ENCODE data around the gene TOGARAM1. TPM values are rescaled to one million over a fixed set of nuclear protein-coding genes. Genes with fewer than 3 reads are reported as not detected.

TOGARAM1 gene
- total RNA-seq, 1 experiment from 2014 or later, result 6.4 TPM

DNA sequence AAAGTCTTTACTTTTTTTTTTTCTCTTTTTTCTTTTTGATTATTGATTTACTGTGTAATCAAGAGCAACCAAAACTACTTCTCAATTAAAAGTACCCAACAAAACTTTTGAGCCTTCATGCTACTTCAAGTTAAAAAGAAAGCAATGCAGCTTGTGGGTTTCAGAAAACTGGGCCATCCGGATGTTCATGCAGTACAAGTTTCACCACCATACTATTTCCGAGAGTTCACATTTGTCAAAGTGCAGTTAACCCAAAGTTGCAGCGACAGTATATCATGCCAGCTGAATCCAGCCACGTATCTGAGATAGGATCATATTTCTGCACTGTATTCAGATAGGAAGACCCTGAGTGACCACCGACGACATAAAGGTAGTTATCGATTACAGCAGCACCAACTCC, 33.2 kb upstream of the TOGARAM1 start:
- CTCF ChIA-PET, result no interaction called here
- H3K27me3 Mint-ChIP-seq (ENCODE audit: low read depth), result no peaks in the 10 kb centered on the region
- no peak overlapping the region for H3K4me3 Mint-ChIP-seq

More for the DNA sequence above, 33.2 kb upstream of the TOGARAM1 start:
- POLR2A ChIA-PET, result no interaction called here
- DNase-seq (ENCODE audit: low spot score), result no peak
- Mint-ChIP-seq H3K36me3 (no peaks in the 10 kb centered on the region), H3K9me3 (no peaks in the 10 kb centered on the region), H3K27ac (no peak overlapping the region), H3K4me1 (no peaks in the 10 kb centered on the region)
- ATAC-seq, result no peak
- TF ChIP-seq JUN (CRISPR knock-in tag; IDR thresholded peaks at IDR 0.05), result no peak
- TF ChIP-seq, protein P1, sequence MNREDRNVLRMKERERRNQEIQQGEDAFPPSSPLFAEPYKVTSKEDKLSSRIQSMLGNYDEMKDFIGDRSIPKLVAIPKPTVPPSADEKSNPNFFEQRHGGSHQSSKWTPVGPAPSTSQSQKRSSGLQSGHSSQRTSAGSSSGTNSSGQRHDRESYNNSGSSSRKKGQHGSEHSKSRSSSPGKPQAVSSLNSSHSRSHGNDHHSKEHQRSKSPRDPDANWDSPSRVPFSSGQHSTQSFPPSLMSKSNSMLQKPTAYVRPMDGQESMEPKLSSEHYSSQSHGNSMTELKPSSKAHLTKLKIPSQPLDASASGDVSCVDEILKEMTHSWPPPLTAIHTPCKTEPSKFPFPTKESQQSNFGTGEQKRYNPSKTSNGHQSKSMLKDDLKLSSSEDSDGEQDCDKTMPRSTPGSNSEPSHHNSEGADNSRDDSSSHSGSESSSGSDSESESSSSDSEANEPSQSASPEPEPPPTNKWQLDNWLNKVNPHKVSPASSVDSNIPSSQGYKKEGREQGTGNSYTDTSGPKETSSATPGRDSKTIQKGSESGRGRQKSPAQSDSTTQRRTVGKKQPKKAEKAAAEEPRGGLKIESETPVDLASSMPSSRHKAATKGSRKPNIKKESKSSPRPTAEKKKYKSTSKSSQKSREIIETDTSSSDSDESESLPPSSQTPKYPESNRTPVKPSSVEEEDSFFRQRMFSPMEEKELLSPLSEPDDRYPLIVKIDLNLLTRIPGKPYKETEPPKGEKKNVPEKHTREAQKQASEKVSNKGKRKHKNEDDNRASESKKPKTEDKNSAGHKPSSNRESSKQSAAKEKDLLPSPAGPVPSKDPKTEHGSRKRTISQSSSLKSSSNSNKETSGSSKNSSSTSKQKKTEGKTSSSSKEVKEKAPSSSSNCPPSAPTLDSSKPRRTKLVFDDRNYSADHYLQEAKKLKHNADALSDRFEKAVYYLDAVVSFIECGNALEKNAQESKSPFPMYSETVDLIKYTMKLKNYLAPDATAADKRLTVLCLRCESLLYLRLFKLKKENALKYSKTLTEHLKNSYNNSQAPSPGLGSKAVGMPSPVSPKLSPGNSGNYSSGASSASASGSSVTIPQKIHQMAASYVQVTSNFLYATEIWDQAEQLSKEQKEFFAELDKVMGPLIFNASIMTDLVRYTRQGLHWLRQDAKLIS (CRISPR knock-in tag; IDR thresholded peaks at IDR 0.05; ENCODE audit: borderline replicate concordance), result no peak
- TF ChIP-seq NFATC4 (CRISPR knock-in tag; IDR thresholded peaks at IDR 0.05), result no peak
- no peak for TF ChIP-seq EMX1 (CRISPR knock-in tag; IDR thresholded peaks at IDR 0.05)
- TF ChIP-seq, protein P2, sequence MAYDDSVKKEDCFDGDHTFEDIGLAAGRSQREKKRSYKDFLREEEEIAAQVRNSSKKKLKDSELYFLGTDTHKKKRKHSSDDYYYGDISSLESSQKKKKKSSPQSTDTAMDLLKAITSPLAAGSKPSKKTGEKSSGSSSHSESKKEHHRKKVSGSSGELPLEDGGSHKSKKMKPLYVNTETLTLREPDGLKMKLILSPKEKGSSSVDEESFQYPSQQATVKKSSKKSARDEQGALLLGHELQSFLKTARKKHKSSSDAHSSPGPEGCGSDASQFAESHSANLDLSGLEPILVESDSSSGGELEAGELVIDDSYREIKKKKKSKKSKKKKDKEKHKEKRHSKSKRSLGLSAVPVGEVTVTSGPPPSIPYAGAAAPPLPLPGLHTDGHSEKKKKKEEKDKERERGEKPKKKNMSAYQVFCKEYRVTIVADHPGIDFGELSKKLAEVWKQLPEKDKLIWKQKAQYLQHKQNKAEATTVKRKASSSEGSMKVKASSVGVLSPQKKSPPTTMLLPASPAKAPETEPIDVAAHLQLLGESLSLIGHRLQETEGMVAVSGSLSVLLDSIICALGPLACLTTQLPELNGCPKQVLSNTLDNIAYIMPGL (CRISPR knock-in tag; IDR thresholded peaks at IDR 0.05), result no peak
- TF ChIP-seq, protein P3, sequence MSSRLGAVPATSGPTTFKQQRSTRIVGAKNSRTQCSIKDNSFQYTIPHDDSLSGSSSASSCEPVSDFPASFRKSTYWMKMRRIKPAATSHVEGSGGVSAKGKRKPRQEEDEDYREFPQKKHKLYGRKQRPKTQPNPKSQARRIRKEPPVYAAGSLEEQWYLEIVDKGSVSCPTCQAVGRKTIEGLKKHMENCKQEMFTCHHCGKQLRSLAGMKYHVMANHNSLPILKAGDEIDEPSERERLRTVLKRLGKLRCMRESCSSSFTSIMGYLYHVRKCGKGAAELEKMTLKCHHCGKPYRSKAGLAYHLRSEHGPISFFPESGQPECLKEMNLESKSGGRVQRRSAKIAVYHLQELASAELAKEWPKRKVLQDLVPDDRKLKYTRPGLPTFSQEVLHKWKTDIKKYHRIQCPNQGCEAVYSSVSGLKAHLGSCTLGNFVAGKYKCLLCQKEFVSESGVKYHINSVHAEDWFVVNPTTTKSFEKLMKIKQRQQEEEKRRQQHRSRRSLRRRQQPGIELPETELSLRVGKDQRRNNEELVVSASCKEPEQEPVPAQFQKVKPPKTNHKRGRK (CRISPR knock-in tag; IDR thresholded peaks at IDR 0.05; ENCODE audit: borderline replicate concordance), result no peak
- TF ChIP-seq RELA (CRISPR knock-in tag; IDR thresholded peaks at IDR 0.05; ENCODE audit: borderline replicate concordance), result no peak
- TF ChIP-seq, protein P4, sequence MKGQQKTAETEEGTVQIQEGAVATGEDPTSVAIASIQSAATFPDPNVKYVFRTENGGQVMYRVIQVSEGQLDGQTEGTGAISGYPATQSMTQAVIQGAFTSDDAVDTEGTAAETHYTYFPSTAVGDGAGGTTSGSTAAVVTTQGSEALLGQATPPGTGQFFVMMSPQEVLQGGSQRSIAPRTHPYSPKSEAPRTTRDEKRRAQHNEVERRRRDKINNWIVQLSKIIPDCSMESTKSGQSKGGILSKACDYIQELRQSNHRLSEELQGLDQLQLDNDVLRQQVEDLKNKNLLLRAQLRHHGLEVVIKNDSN (CRISPR knock-in tag; IDR thresholded peaks at IDR 0.05), result no peak
- no peak for TF ChIP-seq CREM (CRISPR knock-in tag; IDR thresholded peaks at IDR 0.05)
- TF ChIP-seq ZBTB21 (CRISPR knock-in tag; IDR thresholded peaks at IDR 0.05; ENCODE audit: borderline replicate concordance), result no peak
- no peak for TF ChIP-seq SP1 (CRISPR knock-in tag; conservative IDR thresholded peaks at IDR 0.05)
- TF ChIP-seq, protein P5, sequence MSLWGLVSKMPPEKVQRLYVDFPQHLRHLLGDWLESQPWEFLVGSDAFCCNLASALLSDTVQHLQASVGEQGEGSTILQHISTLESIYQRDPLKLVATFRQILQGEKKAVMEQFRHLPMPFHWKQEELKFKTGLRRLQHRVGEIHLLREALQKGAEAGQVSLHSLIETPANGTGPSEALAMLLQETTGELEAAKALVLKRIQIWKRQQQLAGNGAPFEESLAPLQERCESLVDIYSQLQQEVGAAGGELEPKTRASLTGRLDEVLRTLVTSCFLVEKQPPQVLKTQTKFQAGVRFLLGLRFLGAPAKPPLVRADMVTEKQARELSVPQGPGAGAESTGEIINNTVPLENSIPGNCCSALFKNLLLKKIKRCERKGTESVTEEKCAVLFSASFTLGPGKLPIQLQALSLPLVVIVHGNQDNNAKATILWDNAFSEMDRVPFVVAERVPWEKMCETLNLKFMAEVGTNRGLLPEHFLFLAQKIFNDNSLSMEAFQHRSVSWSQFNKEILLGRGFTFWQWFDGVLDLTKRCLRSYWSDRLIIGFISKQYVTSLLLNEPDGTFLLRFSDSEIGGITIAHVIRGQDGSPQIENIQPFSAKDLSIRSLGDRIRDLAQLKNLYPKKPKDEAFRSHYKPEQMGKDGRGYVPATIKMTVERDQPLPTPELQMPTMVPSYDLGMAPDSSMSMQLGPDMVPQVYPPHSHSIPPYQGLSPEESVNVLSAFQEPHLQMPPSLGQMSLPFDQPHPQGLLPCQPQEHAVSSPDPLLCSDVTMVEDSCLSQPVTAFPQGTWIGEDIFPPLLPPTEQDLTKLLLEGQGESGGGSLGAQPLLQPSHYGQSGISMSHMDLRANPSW (CRISPR knock-in tag; conservative IDR thresholded peaks at IDR 0.05; ENCODE audit: low read depth), result no peak
- TF ChIP-seq, protein P6, sequence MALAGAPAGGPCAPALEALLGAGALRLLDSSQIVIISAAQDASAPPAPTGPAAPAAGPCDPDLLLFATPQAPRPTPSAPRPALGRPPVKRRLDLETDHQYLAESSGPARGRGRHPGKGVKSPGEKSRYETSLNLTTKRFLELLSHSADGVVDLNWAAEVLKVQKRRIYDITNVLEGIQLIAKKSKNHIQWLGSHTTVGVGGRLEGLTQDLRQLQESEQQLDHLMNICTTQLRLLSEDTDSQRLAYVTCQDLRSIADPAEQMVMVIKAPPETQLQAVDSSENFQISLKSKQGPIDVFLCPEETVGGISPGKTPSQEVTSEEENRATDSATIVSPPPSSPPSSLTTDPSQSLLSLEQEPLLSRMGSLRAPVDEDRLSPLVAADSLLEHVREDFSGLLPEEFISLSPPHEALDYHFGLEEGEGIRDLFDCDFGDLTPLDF (CRISPR knock-in tag; IDR thresholded peaks at IDR 0.05), result no peak
- TF ChIP-seq, protein P7, sequence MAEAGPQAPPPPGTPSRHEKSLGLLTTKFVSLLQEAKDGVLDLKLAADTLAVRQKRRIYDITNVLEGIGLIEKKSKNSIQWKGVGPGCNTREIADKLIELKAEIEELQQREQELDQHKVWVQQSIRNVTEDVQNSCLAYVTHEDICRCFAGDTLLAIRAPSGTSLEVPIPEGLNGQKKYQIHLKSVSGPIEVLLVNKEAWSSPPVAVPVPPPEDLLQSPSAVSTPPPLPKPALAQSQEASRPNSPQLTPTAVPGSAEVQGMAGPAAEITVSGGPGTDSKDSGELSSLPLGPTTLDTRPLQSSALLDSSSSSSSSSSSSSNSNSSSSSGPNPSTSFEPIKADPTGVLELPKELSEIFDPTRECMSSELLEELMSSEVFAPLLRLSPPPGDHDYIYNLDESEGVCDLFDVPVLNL (CRISPR knock-in tag; IDR thresholded peaks at IDR 0.05; ENCODE audit: borderline replicate concordance, low read depth), result no peak
- TF ChIP-seq GTF2I (CRISPR knock-in tag; conservative IDR thresholded peaks at IDR 0.05), result no peak
- no peak for TF ChIP-seq ZNF317 (CRISPR knock-in tag; IDR thresholded peaks at IDR 0.05; ENCODE audit: borderline replicate concordance, low read depth)
- TF ChIP-seq, protein P8, sequence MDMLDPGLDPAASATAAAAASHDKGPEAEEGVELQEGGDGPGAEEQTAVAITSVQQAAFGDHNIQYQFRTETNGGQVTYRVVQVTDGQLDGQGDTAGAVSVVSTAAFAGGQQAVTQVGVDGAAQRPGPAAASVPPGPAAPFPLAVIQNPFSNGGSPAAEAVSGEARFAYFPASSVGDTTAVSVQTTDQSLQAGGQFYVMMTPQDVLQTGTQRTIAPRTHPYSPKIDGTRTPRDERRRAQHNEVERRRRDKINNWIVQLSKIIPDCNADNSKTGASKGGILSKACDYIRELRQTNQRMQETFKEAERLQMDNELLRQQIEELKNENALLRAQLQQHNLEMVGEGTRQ (CRISPR knock-in tag; IDR thresholded peaks at IDR 0.05), result no peak
- TF ChIP-seq ZNF232 (CRISPR knock-in tag; IDR thresholded peaks at IDR 0.05), result no peak
- TF ChIP-seq NR2C2 (CRISPR knock-in tag; IDR thresholded peaks at IDR 0.05), result no peak

Data from WTC11 (cell line).